GM21360 (cell line): ENCODE results near the gene EFNA5.

Source experiments
- ATAC-seq: cut with Tn5 transposase; IDR thresholded peaks from one replicate; pipeline ENCODE4 v1.9.1; 2021; ENCODE audit warnings: mild to moderate bottlenecking, moderate library complexity; ENCODE audit not compliant: unreplicated experiment

Gene EFNA5

GRCh38 chr5:107523029-107523680, 147.6 kb downstream of the EFNA5 start:
- ATAC-seq: no peak

GRCh38 chr5:107522456-107522855, 148.3 kb downstream of the EFNA5 start:
- no peak for ATAC-seq

GRCh38 chr5:107519900-107520354, 150.8 kb downstream of the EFNA5 start:
- ATAC-seq: no peak

GRCh38 chr5:107518616-107519015, 152.1 kb downstream of the EFNA5 start:
- no peak for ATAC-seq

GRCh38 chr5:107518190-107518589, 152.5 kb downstream of the EFNA5 start:
- ATAC-seq: no peak

GRCh38 chr5:107517185-107518033, 153.3 kb downstream of the EFNA5 start:
- peak; percentile 59 for ATAC-seq

GRCh38 chr5:107516452-107517184, 154.1 kb downstream of the EFNA5 start:
- ATAC-seq: peak; percentile 29

GRCh38 chr5:107515521-107516080, 155.1 kb downstream of the EFNA5 start:
- no peak for ATAC-seq

- ATAC-seq: no peak
These were observed 156.4 kb downstream of the EFNA5 start for GRCh38 chr5:107514305-107514704.

GRCh38 chr5:107513337-107514085, 157.2 kb downstream of the EFNA5 start:
- ATAC-seq: peak; percentile 38

GRCh38 chr5:107512029-107512428, 158.7 kb downstream of the EFNA5 start:
- no peak for ATAC-seq

- ATAC-seq: no peak
These were observed 160.6 kb downstream of the EFNA5 start for GRCh38 chr5:107510125-107510524.

GRCh38 chr5:107508097-107508496, 162.6 kb downstream of the EFNA5 start:
- no peak for ATAC-seq

- ATAC-seq: no peak
These were observed 164.8 kb downstream of the EFNA5 start for GRCh38 chr5:107505763-107506534.

- ATAC-seq: no peak
These were observed 166.3 kb downstream of the EFNA5 start for GRCh38 chr5:107504424-107504823.

- no peak for ATAC-seq
These were observed 168.1 kb downstream of the EFNA5 start for GRCh38 chr5:107502676-107503060.

GRCh38 chr5:107501965-107502675, 168.6 kb downstream of the EFNA5 start:
- ATAC-seq: no peak

GRCh38 chr5:107500840-107501239, 169.9 kb downstream of the EFNA5 start:
- no peak for ATAC-seq

- no peak for ATAC-seq
These were observed 170.4 kb downstream of the EFNA5 start for GRCh38 chr5:107500347-107500746.
